GM10266 (cell line): ENCODE results near the gene ICE1.

Experiments used
- DNase-seq: peaks from one replicate; pipeline ENCODE4 v3.0.0; 2012; ENCODE audit errors: extremely low spot score
- CTCF ChIP-seq: IDR thresholded peaks from 2 replicates; pipeline ENCODE4 v1.5.1; 2012; ENCODE audit warnings: mild to moderate bottlenecking, low read depth; ENCODE audit not compliant: control insufficient read depth, insufficient read depth; ENCODE audit errors: missing control alignments

Gene ICE1

GRCh38 chr5:5539590-5539989 is 117.1 kb downstream of the ICE1 start:
- DNase-seq: no peak
- TF ChIP-seq CTCF: no peak
